ENCODE results near the gene ABCB9.
"Not testable (repeated sequence)": the region's sequence is repeated elsewhere in the genome, so short reads cannot be mapped to it uniquely, and the experiment has no call there.

ABCB9 gene

DNA sequence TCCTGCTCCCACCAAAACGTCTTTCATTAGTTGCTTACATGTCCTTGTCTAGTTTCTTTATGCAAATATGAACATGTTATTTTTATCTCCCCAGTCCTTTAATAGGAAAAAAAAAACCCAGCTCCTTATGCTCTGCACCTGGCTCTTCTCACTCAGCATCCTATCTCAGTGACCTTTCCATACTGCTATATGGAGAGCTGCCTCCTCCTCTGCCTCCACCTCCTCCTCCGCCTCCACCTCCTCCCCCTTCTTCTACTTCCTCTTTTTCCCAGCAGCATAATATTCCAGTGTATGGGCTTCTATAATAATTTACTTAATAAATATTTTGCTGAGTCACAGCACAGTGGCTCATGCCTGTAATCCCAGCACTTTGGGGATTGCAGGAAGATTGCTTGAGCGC is 31.5 kb downstream of the ABCB9 start:
- no peak for DNase-seq

DNA sequence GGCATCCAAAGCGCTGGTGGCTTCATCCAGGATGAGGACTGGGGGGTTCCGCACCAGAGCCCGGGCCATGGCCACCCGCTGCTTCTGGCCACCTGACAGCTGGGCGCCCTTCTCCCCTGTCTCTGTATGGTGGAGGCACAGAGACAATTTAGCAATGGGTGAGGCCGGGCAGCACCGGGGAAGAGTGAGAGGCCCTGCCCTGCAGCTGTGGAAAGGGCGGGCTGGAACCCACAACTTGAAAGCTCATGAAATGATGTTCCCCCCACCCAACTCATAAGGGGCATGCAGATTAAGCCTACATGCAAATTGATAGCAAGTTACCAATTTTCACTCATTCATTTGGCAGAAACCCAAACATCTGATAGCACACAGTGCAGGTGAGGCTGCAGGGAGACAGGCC is 34.1 kb downstream of the ABCB9 start:
- DNase-seq = no peak

DNA sequence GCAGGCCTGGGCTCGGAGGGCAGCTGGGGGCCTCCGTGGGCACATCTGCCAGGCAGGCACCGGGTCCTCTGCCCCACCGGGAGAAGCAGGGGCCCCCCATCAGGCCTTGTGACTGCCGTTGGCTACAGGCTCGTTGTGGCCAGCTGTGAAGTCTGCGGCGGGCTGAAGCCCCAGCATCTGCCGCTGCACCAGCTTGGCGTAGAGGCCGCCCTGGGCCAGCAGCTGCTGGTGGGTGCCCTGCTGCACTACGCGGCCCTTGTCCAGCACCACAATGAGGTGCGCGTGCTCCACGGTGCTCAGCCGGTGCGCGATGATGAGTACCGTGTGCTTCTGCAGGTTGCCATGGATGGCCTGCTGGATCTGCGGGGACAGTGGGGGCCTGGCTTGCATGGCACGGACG is 36.5 kb downstream of the ABCB9 start:
- DNase-seq = no peak

DNA sequence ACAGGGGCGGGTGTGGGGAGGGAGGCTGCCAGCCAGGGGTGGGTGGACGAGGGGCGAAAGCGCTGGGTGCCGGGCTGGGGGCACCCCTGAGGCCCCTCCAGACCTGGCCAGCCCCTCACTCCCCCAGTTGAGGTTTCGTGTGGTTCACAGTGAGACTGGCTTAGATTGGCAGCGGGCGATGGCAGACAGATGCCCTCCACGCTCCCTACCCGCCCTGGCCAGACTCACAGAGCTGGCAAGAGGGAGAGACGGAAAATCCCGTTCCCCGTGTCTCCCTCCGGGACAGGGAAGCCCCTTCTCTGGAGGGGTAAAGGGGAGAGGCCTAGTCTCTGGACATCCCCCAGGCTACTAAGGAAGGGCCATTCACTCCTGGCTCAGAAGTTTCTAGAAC is 37.1 kb downstream of the ABCB9 start:
- no peak for DNase-seq

- no peak for DNase-seq
Observed at GRCh38 chr12:122928404-122929147, 37.7 kb downstream of the ABCB9 start.

DNA sequence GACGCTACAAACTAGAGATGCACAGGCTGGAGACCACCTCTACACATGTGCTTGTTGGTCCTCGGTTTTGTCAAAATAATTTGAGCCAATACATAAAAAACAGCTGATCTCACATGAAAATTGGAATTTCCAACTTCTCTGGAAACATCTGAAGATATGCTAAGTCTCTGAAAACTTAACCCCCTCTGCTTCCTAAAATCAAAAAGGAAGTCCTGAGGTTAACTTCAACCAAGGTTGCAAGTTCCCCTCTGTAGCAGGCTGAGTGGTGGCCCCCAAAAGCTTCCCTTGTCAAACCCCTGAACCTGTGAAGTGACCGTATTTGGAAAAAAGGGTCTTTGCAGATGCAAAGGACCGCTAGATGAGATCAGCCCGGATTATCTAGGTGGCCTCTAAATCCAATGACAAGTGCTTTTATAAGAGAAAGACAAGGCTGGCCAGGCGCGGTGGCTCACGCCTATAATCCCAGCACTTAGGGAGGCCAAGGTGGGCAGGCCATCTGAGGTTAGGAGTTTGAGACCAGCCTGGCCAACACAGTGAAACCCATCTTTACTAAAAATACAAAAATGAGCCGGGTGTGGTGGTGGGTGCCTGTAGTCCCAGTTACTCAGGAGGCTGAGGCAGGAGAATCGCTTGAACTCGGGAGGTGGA is 38.4 kb downstream of the ABCB9 start:
- no peak for DNase-seq

- DNase-seq = no peak
Observed at GRCh38 chr12:122921917-122922316, 44.3 kb downstream of the ABCB9 start.

DNA sequence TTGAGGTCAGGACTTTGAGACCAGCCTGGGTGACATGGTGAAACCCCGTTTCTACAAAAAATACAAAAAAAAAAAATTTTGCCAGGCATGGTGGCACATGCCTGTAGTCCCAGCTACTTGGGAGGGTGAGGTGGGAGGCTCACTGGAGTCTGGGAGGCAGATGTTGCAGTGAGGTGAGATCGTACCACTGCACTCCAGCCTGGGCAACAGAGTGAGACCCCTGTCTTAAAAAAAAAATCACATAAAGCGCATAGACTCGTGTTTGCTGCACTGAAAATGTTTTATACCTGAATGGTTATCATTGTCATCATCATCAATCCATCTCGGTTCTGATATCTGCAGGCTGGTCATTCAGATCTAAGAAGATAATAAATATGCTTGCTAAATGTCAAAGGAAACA is 45.6 kb downstream of the ABCB9 start:
- DNase-seq = no peak

GRCh38 chr12:122918827-122919226 is 47.4 kb downstream of the ABCB9 start:
- no peak for DNase-seq

GRCh38 chr12:122917507-122918121 is 48.6 kb downstream of the ABCB9 start:
- no peak for DNase-seq

DNA sequence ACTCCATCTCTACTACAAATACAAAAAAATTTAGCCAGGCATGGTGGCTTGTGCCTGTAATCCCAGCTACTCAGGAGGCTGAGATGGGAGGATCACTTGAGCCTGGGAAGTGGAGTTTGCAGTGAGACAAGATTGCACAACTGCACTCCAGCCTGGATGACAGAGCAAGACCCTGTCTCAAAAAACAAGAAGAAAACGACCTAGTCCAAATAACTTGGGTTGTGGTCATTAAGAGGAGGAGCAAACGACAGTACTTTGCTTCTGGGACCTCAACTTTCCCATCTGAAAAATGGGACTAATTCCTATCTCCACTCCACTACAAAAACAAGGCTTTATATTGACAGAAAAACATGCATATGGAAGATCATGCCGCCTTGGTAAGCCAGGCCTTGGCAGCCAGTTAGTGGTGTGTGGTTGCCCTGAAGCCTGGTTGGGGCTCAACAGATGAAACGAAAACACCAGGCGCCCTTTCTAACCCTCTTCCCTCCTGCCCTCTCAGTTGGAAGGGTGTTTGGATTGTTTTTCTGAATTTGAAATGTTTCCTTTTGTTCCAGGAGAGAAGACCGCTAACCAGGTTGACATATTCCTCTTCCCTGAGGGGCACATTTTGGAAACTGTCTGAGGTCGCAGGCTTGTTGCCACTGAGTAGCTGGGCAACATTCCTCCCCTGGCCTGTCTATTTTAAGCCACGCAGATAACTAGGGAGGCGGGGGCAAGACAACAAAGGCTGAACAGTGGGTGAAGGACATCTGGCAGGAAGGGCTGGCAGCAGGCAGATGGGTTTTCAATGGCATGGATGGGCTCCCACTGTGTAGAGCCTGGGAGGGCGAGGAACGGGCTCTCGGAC is 56.6 kb downstream of the ABCB9 start:
- DNase-seq = no peak

- DNase-seq = no peak
Observed at GRCh38 chr12:122908915-122909314, 57.3 kb downstream of the ABCB9 start.

GRCh38 chr12:122905258-122905657 is 61.0 kb downstream of the ABCB9 start:
- not testable (repeated sequence) for DNase-seq

DNA sequence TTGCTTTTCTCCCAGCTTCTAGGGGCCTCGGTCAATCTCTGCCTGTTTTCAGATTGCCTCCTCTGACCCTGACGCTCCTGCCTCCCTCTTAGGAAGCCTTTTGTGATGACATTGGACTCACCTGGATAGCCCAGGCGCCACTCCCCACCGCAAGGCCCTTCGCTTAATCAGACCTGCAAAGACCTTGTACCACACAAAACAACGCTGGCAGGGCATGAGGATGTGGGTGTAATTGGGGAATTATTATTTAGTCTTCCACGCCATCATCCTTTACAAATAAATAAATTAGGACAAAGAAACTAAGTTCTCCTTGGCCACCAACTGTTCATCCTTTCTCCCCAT is 62.6 kb downstream of the ABCB9 start:
- no peak for DNase-seq

GRCh38 chr12:122902854-122903692 is 63.2 kb downstream of the ABCB9 start:
- no peak for DNase-seq

DNA sequence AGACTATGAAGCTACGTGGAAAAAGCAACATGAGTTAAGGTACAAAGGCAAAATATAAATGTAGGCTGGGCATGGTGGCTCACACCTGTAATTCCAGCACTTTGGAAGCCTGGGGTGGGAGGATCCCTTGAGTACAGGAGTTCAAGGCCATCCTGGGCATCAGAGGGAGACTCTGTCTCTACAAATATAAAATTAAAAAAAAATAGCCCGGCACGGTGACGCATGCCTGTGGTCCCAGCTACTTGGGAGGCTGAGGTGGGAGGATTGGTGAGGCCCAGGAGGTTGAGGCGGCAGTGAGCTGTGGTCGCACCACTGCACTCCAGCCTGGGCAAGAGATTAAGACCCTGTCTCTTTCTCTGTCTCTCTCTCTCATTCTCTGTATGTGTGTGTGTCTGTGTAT is 66.4 kb downstream of the ABCB9 start:
- no peak for DNase-seq

GRCh38 chr12:122896662-122897061 is 69.6 kb downstream of the ABCB9 start:
- DNase-seq = no peak

- DNase-seq = peak; percentile 48
Observed at GRCh38 chr12:122895704-122896636, 70.3 kb downstream of the ABCB9 start, which contains the start of gene VPS37B. TSS of gene VPS37B (minus strand) at chr12:122896124. CDS start at chr12:122896062, 62 bp downstream.

GRCh38 chr12:122895320-122895703 is 71.0 kb downstream of the ABCB9 start:
- DNase-seq = no peak

DNA sequence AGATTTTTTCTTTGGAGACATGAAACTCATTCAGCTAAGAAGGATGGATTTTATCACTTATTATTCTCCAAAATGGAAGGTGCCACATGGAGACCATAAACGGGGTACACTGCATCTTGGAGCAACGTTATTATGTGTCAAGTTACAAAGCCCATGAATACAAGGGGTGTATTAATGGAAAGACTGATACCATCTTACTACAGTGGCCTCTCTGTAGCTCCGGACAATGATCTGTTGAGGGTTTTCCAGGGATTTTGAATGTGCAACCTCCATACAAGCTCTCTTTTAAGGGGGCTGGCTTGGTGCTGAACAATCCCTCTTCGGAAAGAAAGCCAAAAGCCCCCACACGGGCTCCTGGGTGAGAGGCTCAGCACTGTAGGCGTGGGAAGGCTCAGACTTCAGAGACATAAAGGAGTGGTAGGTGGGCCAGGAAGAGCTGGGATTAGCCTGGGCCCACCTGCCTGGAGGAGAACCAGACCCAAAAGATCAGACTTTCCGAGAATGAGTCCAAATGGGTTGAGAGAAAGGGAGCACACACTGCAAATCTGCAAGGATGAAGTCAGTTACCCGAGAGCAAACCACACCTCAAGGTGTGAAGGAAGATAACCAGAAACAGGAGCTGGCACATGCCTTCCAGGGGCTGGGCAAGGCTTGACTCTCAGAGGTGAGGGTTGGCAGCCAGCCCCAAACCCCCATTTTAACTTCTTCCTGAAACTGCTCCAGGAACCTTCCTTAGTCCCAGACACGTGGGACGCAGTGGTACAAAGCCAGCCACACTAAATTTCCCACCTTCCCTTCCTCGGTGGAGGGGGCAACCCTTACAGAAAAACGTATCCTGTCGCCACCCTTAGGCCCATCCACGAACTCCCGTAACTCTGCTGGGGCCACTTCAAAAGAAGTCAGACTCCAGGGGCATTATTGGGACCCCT is 71.8 kb downstream of the ABCB9 start:
- DNase-seq = no peak
